Erythroblast (primary cell): Measurements from ENCODE around the gene ANKFY1.

ENCODE experiments used
- DNase-seq, 2 experiments: peaks; one replicate each; lab custom pipeline; 2025; lab: John Stamatoyannopoulos, UW
- GATA1 ChIP-seq: IDR thresholded peaks from 2 replicates; pipeline ENCODE4 v1.6.1; 2011; ENCODE audit warnings: low read depth, mild to moderate bottlenecking, control low read depth, low read length, moderate library complexity
- POLR2A ChIP-seq: IDR thresholded peaks from 2 replicates; pipeline ENCODE4 v1.6.1; 2011; ENCODE audit warnings: mild to moderate bottlenecking, low read length

The ANKFY1 gene

GRCh38 chr17:4187076-4187475 lies 76.7 kb downstream of the ANKFY1 start:
- no peak for DNase-seq
- TF ChIP-seq POLR2A (no peak), GATA1 (no peak)

GRCh38 chr17:4186357-4186881 lies 77.4 kb downstream of the ANKFY1 start:
- no peak for DNase-seq
- no peak for TF ChIP-seq GATA1
- no peak for TF ChIP-seq POLR2A

GRCh38 chr17:4185656-4186055 lies 78.1 kb downstream of the ANKFY1 start:
- DNase-seq: no peak
- no peak for TF ChIP-seq GATA1
- TF ChIP-seq POLR2A: no peak

- DNase-seq: no peak
- TF ChIP-seq GATA1 (no peak), POLR2A (no peak)
Observed at GRCh38 chr17:4184811-4185210, 79.0 kb downstream of the ANKFY1 start.

GRCh38 chr17:4182043-4182442 lies 81.7 kb downstream of the ANKFY1 start:
- no peak for DNase-seq
- TF ChIP-seq POLR2A (no peak), GATA1 (no peak)

- TF ChIP-seq POLR2A: no peak
- no peak for TF ChIP-seq GATA1
- DNase-seq: no peak
Observed at GRCh38 chr17:4180791-4181190, 83.0 kb downstream of the ANKFY1 start.

- no peak for TF ChIP-seq POLR2A
- TF ChIP-seq GATA1: no peak
- DNase-seq: no peak
Observed at GRCh38 chr17:4179071-4179470, 84.7 kb downstream of the ANKFY1 start.

- DNase-seq: no peak
- TF ChIP-seq POLR2A: no peak
- TF ChIP-seq GATA1: no peak
Observed at GRCh38 chr17:4178651-4179050, 85.1 kb downstream of the ANKFY1 start.

GRCh38 chr17:4177806-4178205 lies 86.0 kb downstream of the ANKFY1 start:
- TF ChIP-seq POLR2A: no peak
- TF ChIP-seq GATA1: no peak
- no peak for DNase-seq

GRCh38 chr17:4176808-4177472 lies 86.8 kb downstream of the ANKFY1 start:
- DNase-seq: no peak
- TF ChIP-seq POLR2A (no peak), GATA1 (no peak)

GRCh38 chr17:4175921-4176807 lies 87.6 kb downstream of the ANKFY1 start:
- DNase-seq: no peak
- TF ChIP-seq POLR2A: no peak
- no peak for TF ChIP-seq GATA1

GRCh38 chr17:4174556-4174955 lies 89.2 kb downstream of the ANKFY1 start:
- DNase-seq: no peak

GRCh38 chr17:4173781-4174180 lies 90.0 kb downstream of the ANKFY1 start:
- TF ChIP-seq POLR2A (no peak), GATA1 (no peak)
- no peak for DNase-seq

More at GRCh38 chr17:4174556-4174955, 89.2 kb downstream of the ANKFY1 start:
- TF ChIP-seq GATA1 (no peak), POLR2A (no peak)

GRCh38 chr17:4172356-4172755 lies 91.4 kb downstream of the ANKFY1 start:
- TF ChIP-seq GATA1: no peak
- no peak for TF ChIP-seq POLR2A
- no peak for DNase-seq
